HFF-Myc (cell line): ENCODE data around the gene ATP9A.

Source experiments
- DNase-seq: peaks from one replicate; pipeline ENCODE4 v3.0.0-alpha.2; 2011; ENCODE audit warnings: low read depth; ENCODE audit errors: extremely low read depth
- H3K4me3 ChIP-seq: replicated peaks from 2 replicates; pipeline ENCODE4 v1.5.1; 2011; ENCODE audit warnings: low read depth, mild to moderate bottlenecking, control low read depth, low read length
- CTCF ChIP-seq: IDR thresholded peaks from 2 replicates; pipeline ENCODE4 v1.5.1; 2012; ENCODE audit warnings: mild to moderate bottlenecking, low read depth, low read length, control low read depth; ENCODE audit errors: missing control alignments

The ATP9A gene

GRCh38 chr20:51712501-51713212 is 55.5 kb downstream of the ATP9A start:
- DNase-seq: no peak
- no peak overlapping the region for H3K4me3 ChIP-seq
- TF ChIP-seq CTCF: peak; percentile 25

GRCh38 chr20:51711426-51711825 is 56.8 kb downstream of the ATP9A start:
- no peak for TF ChIP-seq CTCF
- DNase-seq: no peak
- H3K4me3 ChIP-seq: no peak overlapping the region

- no peak overlapping the region for H3K4me3 ChIP-seq
- no peak for TF ChIP-seq CTCF
- no peak for DNase-seq
These were observed 57.8 kb downstream of the ATP9A start for GRCh38 chr20:51710361-51710894.

- no peak overlapping the region for H3K4me3 ChIP-seq
- no peak for DNase-seq
- no peak for TF ChIP-seq CTCF
These were observed 62.8 kb downstream of the ATP9A start for GRCh38 chr20:51705400-51705799.

GRCh38 chr20:51703400-51704287 is 64.5 kb downstream of the ATP9A start:
- DNase-seq: no peak
- TF ChIP-seq CTCF: no peak
- no peak overlapping the region for H3K4me3 ChIP-seq

GRCh38 chr20:51702556-51702955 is 65.6 kb downstream of the ATP9A start:
- no peak for TF ChIP-seq CTCF
- DNase-seq: no peak
- no peak overlapping the region for H3K4me3 ChIP-seq
